K562 (cell line): ENCODE measurements around the gene TSR3. TPM values are rescaled to one million over a fixed set of nuclear protein-coding genes. Genes with fewer than 3 reads are reported as not detected.

Experiments
- ATAC-seq: fragments of 200-7000 bp; cut with Tn5 transposase; 3 replicates; pipeline ENCODE4 v1.9.1; 2020; ENCODE audit warnings: moderate library complexity
- BruUV-seq: library from RNA; stranded (reverse); fragments of 400-500 nt; replicated peaks from 2 replicates; lab custom pipeline; 2021; lab: Mats Ljungman, UMichigan
- CTCF ChIA-PET: fragments of 300-600 bp; formaldehyde crosslinking; extraction: SDS; loops from one replicate; lab custom pipeline; 2021; ENCODE audit warnings: low intra/inter-chr PET ratio; lab: Yijun Ruan, JAX
- POLR2A ChIA-PET: fragments of 300-600, 350-650 bp; sonication (Branson Sonifier 250); formaldehyde crosslinking; extraction: SDS; loops from one replicate; lab custom pipeline; 2021; ENCODE audit warnings: antibody characterized with exemption, inconsistent platforms; lab: Yijun Ruan, JAX
- DNase-seq, 4 experiments: peaks; one replicate each; pipeline versions ENCODE4 v3.0.0 to v3.0.0-alpha.2; 2011 to 2018; ENCODE audit warnings: low spot score in 3 of 4, mixed read lengths in 3 of 4; ENCODE audit errors: extremely low read depth in 1 of 4
- FAIRE-seq: peaks from 2 replicates; lab custom pipeline; 2011; peaks lifted over from hg19 to GRCh38; lab: Jason Lieb, UNC
- H2AFZ ChIP-seq: 2 replicates; pipeline ENCODE4 v1.6.0; 2011; ENCODE audit warnings: low read depth, low read length, control low read depth, inconsistent platforms
- H3K27ac ChIP-seq: fragments of 200-600 bp; 3 replicates; pipeline ENCODE4 v1.8.0; 2011; ENCODE audit warnings: low read depth, mild to moderate bottlenecking, control low read depth, inconsistent platforms, low read length, moderate library complexity, mixed read lengths; ENCODE audit errors: extremely low read depth
- H3K27me3 ChIP-seq, 2 experiments: fragments of 300-600 bp in 1 of 2; 2 replicates in 1 of 2; 3 replicates in 1 of 2; pipeline versions ENCODE4 v1.6.0 to v1.8.0; 2011; ENCODE audit warnings: inconsistent platforms in 2 of 2, low read length in 2 of 2, mild to moderate bottlenecking in 1 of 2, mixed read lengths in 1 of 2, moderate library complexity in 1 of 2; ENCODE audit not compliant: control insufficient read depth in 2 of 2, insufficient read depth in 2 of 2
- H3K36me3 ChIP-seq: fragments of 300-600 bp; 3 replicates; pipeline ENCODE4 v1.8.0; 2011; ENCODE audit warnings: mild to moderate bottlenecking, low read length, inconsistent platforms; ENCODE audit not compliant: control insufficient read depth, insufficient read depth
- H3K4me1 ChIP-seq, 2 experiments: fragments of 200-600 bp in 1 of 2; replicated peaks in 1 of 2; 2 replicates in 1 of 2; 3 replicates in 1 of 2; pipeline versions ENCODE4 v1.5.1 to v1.8.0; 2011; ENCODE audit warnings: inconsistent platforms in 2 of 2, low read length in 2 of 2, mild to moderate bottlenecking in 1 of 2, mixed read lengths in 1 of 2, moderate library complexity in 1 of 2; ENCODE audit not compliant: control insufficient read depth in 2 of 2, insufficient read depth in 2 of 2
- H3K4me2 ChIP-seq: 2 replicates; pipeline ENCODE4 v1.6.1; 2011; ENCODE audit warnings: low read length, control low read depth, inconsistent platforms, mixed read lengths; ENCODE audit not compliant: insufficient read depth
- H3K4me3 ChIP-seq: fragments of 200-600 bp; sonication (generic), shearing (Covaris generic); 2 replicates; pipeline ENCODE4 v1.5.1; 2016; ENCODE audit warnings: control low read depth, inconsistent platforms
- H3K79me2 ChIP-seq: fragments of 200-600 bp; 3 replicates; pipeline ENCODE4 v1.8.0; 2011; ENCODE audit warnings: low read length, inconsistent platforms; ENCODE audit not compliant: control insufficient read depth, insufficient read depth
- H3K9ac ChIP-seq, 2 experiments: 2 replicates each; pipeline versions ENCODE4 v1.6.0 to v1.6.1; 2011; ENCODE audit warnings: low read depth in 2 of 2, low read length in 2 of 2, control low read depth in 1 of 2, inconsistent platforms in 1 of 2, mild to moderate bottlenecking in 1 of 2, mixed read lengths in 1 of 2; ENCODE audit not compliant: insufficient read depth in 1 of 2
- H3K9me1 ChIP-seq: one replicate; pipeline ENCODE4 v1.6.0; 2011; ENCODE audit warnings: inconsistent platforms, mild to moderate bottlenecking, low read length, moderate library complexity; ENCODE audit not compliant: control insufficient read depth, insufficient read depth
- H3K9me3 ChIP-seq: replicated peaks from 2 replicates; pipeline ENCODE4 v1.5.1; 2011; ENCODE audit warnings: low read depth, low read length, inconsistent platforms; ENCODE audit not compliant: control insufficient read depth, insufficient read depth
- H4K20me1 ChIP-seq: replicated peaks from 2 replicates; pipeline ENCODE4 v1.6.1; 2011; ENCODE audit warnings: low read length, inconsistent platforms, mixed read lengths; ENCODE audit not compliant: control insufficient read depth, insufficient read depth
- ARNT ChIP-seq, 2 experiments: fragments of 450-650 bp; IDR thresholded peaks; 2 replicates each; pipeline ENCODE4 v1.6.1; 2016; ENCODE audit warnings: mild to moderate bottlenecking in 1 of 2
- C11orf30 ChIP-seq: fragments of 450-650 bp; IDR thresholded peaks from 2 replicates; pipeline ENCODE4 v1.6.1; 2016; ENCODE audit warnings: low read depth, mild to moderate bottlenecking
- FUS ChIP-seq: fragments of 200-400 bp; formaldehyde crosslinking; optimal IDR thresholded peaks from 2 replicates; pipeline ENCODE3; 2017; ENCODE audit warnings: low read depth, low read length
- GABPA ChIP-seq: fragments of 200-800 bp; sonication (Bioruptor generic); conservative IDR thresholded peaks from 2 replicates; pipeline ENCODE4 v1.6.1; 2016; ENCODE audit warnings: low read depth, missing genetic modification characterization, missing compliant biosample characterization
- MTF1 ChIP-seq: fragments of 250-450 bp; sonication (Bioruptor Pico); IDR thresholded peaks from 2 replicates; pipeline ENCODE4 v1.9.0; 2021; ENCODE audit warnings: moderate library complexity, mild to moderate bottlenecking, inconsistent platforms, borderline replicate concordance
- NFIC ChIP-seq: fragments of 450-650 bp; IDR thresholded peaks from 2 replicates; pipeline ENCODE4 v1.6.1; 2017; ENCODE audit warnings: mild to moderate bottlenecking, inconsistent platforms
- PTTG1 ChIP-seq: fragments of 450-650 bp; IDR thresholded peaks from 2 replicates; pipeline ENCODE4 v1.6.1; 2016; ENCODE audit warnings: low read depth, mild to moderate bottlenecking, missing genetic modification characterization, missing compliant biosample characterization
- RNF2 ChIP-seq: sonication (generic); IDR thresholded peaks from 2 replicates; pipeline ENCODE4 v1.6.1; 2016
- SRF ChIP-seq, 2 experiments: fragments of 250-450, 450-650 bp in 1 of 2; sonication (Bioruptor Pico) in 1 of 2; sonication (generic) in 1 of 2; formaldehyde crosslinking; IDR thresholded peaks; 2 replicates each; pipeline versions ENCODE4 v1.5.0 to v1.5.1; 2020 to 2022; ENCODE audit warnings: mild to moderate bottlenecking in 1 of 2, missing genetic modification reagents in 1 of 2
- XRCC5 ChIP-seq: fragments of 200-400 bp; formaldehyde crosslinking; IDR thresholded peaks from 2 replicates; pipeline ENCODE4 v1.6.1; 2017; ENCODE audit warnings: low read depth, mild to moderate bottlenecking, low read length
- ZNF41 ChIP-seq: fragments of 250-450 bp; sonication (Bioruptor Pico); conservative IDR thresholded peaks from 2 replicates; pipeline ENCODE4 v1.4.0; 2020; ENCODE audit warnings: mild to moderate bottlenecking
- WGBS: fragments of 100-300 bp; shearing (Covaris generic); methylation state at CpG from one replicate; pipeline ENCODE4 v1.1.6; 2016; ENCODE audit warnings: low coverage, mixed read lengths; ENCODE audit not compliant: insufficient coverage; ENCODE audit errors: missing lambda C conversion rate; 5-methylcytosine and 5-hydroxymethylcytosine counted together
- in situ Hi-C: fragments of 300-500 bp; cut with MboI; formaldehyde crosslinking; loops from 4 replicates; pipeline ENCODE4 v1.15.0; 2018; ENCODE audit warnings: inconsistent platforms, mixed read lengths
- intact Hi-C: fragments of 100-400 bp; cut with micrococcal nuclease; formaldehyde crosslinking; loops from 2 replicates; pipeline ENCODE4 v1.14.2; 2022
- polyA plus RNA-seq, 8 experiments: library from polyadenylated mRNA; depleted of rRNA in 4 of 8; stranded (reverse) in 5 of 8; unstranded in 3 of 8; fragments of >200 nt; fragmentation: Nextera tagmentation in 2 of 8; fragmentation: Illumina TruSeq in 1 of 8; extraction: Ambion mirVana in 2 of 8; extraction: Trizol in 1 of 8; gene quantifications; 2 replicates each; pipeline versions ENCODE4 v1.2.1 to v1.2.3, GENCODE V29; 2011 to 2014; ENCODE audit warnings: inconsistent platforms in 1 of 8, missing spikeins in 1 of 8
- total RNA-seq, 7 experiments: library from RNA; depleted of rRNA in 6 of 7; stranded (reverse); fragments of >200 nt in 6 of 7; fragmentation: Illumina TruSeq in 2 of 7; extraction: Trizol in 2 of 7; gene quantifications; 2 replicates each; pipeline versions ENCODE4 v1.2.1 to v1.2.3, GENCODE V29; 2011 to 2021; ENCODE audit warnings: low replicate concordance in 1 of 7
- TF ChIP-seq, protein P1 (sequence below): fragments of 250-450 bp; sonication (Bioruptor Pico); IDR thresholded peaks from 2 replicates; pipeline ENCODE4 v1.5.0; 2020; ENCODE audit warnings: mild to moderate bottlenecking
- TF ChIP-seq, protein P2 (sequence below): sonication (generic); formaldehyde crosslinking; IDR thresholded peaks from 2 replicates; pipeline ENCODE4 v1.8.0; 2023; ENCODE audit warnings: mild to moderate bottlenecking, missing genetic modification reagents
- TF ChIP-seq, protein P3 (sequence below): fragments of 250-450 bp; sonication (Bioruptor Pico); IDR thresholded peaks from 2 replicates; pipeline ENCODE4 v1.6.1; 2021; ENCODE audit warnings: mild to moderate bottlenecking

Gene TSR3
- total and polyA plus RNA-seq, 9 of the 15 experiments (the other 6 are each of a cell fraction or from before 2014, with no cell fraction given) = 1.5 to 74.8 (median 16.5) TPM

DNA sequence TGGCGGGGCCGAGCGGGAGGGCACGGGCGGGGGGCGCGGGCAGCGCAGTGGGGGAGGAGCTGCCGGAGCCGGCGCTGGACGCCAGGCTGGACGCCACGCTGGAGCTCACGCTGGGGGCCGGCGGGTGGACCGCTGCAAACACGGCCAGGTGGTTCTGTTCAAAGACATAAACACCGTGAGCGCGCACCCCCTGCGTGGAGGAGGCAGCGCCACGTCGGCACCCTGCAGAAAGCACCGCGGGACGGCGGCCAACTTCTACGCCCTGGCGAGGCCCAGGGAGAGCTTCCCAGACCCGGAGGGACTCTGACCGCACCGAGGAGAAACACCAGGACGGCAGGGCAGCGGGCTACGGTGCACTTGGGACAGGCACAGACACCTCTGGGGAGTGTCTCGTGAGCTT lies 33.6 kb upstream of the TSR3 start:
- ATAC-seq (no peak), FAIRE-seq (no peak), DNase-seq (no peak)
- 73% methylated on average over 5 of the region's 39 CpGs for WGBS
- H3K4me3 ChIP-seq = no peak overlapping the region
- H3K9me3 ChIP-seq = no peaks in the 10 kb centered on the region
- no peak overlapping the region for H3K27ac ChIP-seq
- no peaks in the 10 kb centered on the region; the same call in 2 of the 3 replicates for H3K36me3 ChIP-seq
- TF ChIP-seq MTF1 (CRISPR knock-in tag) (no peak), NFIC (no peak), ZNF41 (no peak), FUS (no peak), XRCC5 (no peak), GABPA (tag) (no peak), ARNT (IDR thresholded peaks at IDR 0.05) (no peak), RNF2 (no peak), PTTG1 (tag) (no peak), SRF (CRISPR knock-in tag; IDR thresholded peaks at IDR 0.05) (no peak), C11orf30 (no peak)
- TF ChIP-seq, protein P1, sequence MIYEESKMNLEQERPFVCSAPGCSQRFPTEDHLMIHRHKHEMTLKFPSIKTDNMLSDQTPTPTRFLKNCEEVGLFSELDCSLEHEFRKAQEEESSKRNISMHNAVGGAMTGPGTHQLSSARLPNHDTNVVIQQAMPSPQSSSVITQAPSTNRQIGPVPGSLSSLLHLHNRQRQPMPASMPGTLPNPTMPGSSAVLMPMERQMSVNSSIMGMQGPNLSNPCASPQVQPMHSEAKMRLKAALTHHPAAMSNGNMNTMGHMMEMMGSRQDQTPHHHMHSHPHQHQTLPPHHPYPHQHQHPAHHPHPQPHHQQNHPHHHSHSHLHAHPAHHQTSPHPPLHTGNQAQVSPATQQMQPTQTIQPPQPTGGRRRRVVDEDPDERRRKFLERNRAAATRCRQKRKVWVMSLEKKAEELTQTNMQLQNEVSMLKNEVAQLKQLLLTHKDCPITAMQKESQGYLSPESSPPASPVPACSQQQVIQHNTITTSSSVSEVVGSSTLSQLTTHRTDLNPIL = no peak
- TF ChIP-seq, protein P2, sequence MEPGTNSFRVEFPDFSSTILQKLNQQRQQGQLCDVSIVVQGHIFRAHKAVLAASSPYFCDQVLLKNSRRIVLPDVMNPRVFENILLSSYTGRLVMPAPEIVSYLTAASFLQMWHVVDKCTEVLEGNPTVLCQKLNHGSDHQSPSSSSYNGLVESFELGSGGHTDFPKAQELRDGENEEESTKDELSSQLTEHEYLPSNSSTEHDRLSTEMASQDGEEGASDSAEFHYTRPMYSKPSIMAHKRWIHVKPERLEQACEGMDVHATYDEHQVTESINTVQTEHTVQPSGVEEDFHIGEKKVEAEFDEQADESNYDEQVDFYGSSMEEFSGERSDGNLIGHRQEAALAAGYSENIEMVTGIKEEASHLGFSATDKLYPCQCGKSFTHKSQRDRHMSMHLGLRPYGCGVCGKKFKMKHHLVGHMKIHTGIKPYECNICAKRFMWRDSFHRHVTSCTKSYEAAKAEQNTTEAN (CRISPR knock-in tag) = no peak
- TF ChIP-seq, protein P3, sequence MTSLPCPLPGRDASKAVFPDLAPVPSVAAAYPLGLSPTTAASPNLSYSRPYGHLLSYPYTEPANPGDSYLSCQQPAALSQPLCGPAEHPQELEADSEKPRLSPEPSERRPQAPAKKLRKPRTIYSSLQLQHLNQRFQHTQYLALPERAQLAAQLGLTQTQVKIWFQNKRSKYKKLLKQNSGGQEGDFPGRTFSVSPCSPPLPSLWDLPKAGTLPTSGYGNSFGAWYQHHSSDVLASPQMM = no peak
- in situ Hi-C loops = no loop called here
- peaks cover under 1 to 42% of the 10 kb centered on the region in 2 experiments; a peak in 4 of 5 replicates for H3K4me1 ChIP-seq
- ChIA-PET POLR2A (interaction anchor here (0.6 to 1.2 kb wide), 5 partner anchors 10 to 202 kb away, joined by 3 to 4 read pairs (median 3); no protein-coding TSS in a partner anchor), CTCF (no interaction called here)
- no peaks in the 10 kb centered on the region for H3K9me1 ChIP-seq
- no peaks in the 10 kb centered on the region for H4K20me1 ChIP-seq
- no TSS peak for BruUV-seq
- no peaks in the 10 kb centered on the region for H3K27me3 ChIP-seq
- H3K79me2 ChIP-seq = no peaks in the 10 kb centered on the region
- H3K4me2 ChIP-seq = no peak overlapping the region
- H3K9ac ChIP-seq = peak overlapping the region in 1 of 2 experiments; percentile 52; a peak in 1 of 4 replicates
- intact Hi-C loops = no loop called here
- no peak overlapping the region for H2AFZ ChIP-seq
